Neutrophil (primary cell): Measurements from ENCODE around the gene ME3.
"Not testable (repeated sequence)": the region's sequence is repeated elsewhere in the genome, so short reads cannot be mapped to it uniquely, and the experiment has no call there.

Source experiments
- H3K27ac ChIP-seq: fragments of 200-600 bp; sonication (generic); 2 replicates; pipeline ENCODE4 v1.5.1; 2016; ENCODE audit warnings: mild to moderate bottlenecking, moderate library complexity
- H3K27me3 ChIP-seq: fragments of 200-600 bp; sonication (generic); 2 replicates; pipeline ENCODE4 v1.6.0; 2016; ENCODE audit warnings: mild to moderate bottlenecking
- H3K36me3 ChIP-seq: fragments of 200-600 bp; sonication (generic); 2 replicates; pipeline ENCODE4 v1.5.1; 2017
- H3K4me1 ChIP-seq, 2 experiments: fragments of 200-600 bp in 1 of 2; sonication (generic) in 1 of 2; 1 replicate in 1 of 2; 2 replicates in 1 of 2; pipeline versions ENCODE4 v1.5.1 to v1.6.1; 2013 to 2016; ENCODE audit warnings: low read depth in 1 of 2, low read length in 1 of 2, mild to moderate bottlenecking in 1 of 2, moderate library complexity in 1 of 2; ENCODE audit not compliant: control insufficient read depth in 1 of 2, insufficient read depth in 1 of 2
- H3K4me3 ChIP-seq, 2 experiments: fragments of 200-600 bp in 1 of 2; sonication (generic) in 1 of 2; 1 replicate in 1 of 2; 2 replicates in 1 of 2; pipeline ENCODE4 v1.5.1; 2013 to 2016; ENCODE audit warnings: low read depth in 1 of 2, low read length in 1 of 2, mild to moderate bottlenecking in 1 of 2, moderate library complexity in 1 of 2
- H3K9me3 ChIP-seq: fragments of 200-600 bp; sonication (generic); 2 replicates; pipeline ENCODE4 v1.5.1; 2016
- TF ChIP-seq, protein P1 (sequence below): fragments of 200-600 bp; sonication (generic); IDR thresholded peaks from 2 replicates; pipeline ENCODE4 v1.5.1; 2016; ENCODE audit warnings: antibody characterized with exemption

Gene ME3

DNA sequence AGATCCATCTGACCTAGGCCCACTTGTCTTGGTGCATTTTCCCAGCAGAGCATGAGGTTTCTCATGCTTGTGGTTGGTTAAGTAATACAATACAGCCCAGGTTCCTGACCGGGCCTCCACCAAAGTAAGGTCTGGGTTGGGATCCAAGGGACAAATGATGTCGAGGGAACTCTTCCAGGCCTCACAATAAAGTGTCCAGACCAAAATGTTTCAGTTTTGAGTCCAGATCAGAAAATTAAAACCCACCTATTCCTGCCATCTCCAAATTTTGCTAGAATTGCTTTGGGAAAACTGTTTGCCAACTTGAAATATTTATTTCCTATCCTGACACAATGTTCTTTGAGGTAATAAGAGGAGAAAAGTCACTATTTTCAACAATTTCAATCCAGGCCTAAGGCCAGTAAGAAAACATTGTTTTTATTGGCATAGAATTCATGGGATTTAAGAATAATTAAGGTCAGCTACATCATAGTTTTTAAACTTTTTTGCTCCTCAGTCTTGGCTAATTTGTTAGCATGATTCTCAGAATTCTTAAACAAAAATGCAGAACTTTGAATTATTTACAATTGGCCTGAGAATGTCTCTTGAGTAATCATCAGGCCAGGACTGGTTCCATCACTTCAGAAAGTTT, 51.4 kb downstream of the ME3 start:
- no peaks in the 10 kb centered on the region for H3K36me3 ChIP-seq
- no peaks in the 10 kb centered on the region for H3K27me3 ChIP-seq
- no peaks in the 10 kb centered on the region for H3K9me3 ChIP-seq
- H3K4me3 ChIP-seq: no peak overlapping the region
- no peaks in the 10 kb centered on the region for H3K4me1 ChIP-seq
- H3K27ac ChIP-seq: no peak overlapping the region
- TF ChIP-seq, protein P1, sequence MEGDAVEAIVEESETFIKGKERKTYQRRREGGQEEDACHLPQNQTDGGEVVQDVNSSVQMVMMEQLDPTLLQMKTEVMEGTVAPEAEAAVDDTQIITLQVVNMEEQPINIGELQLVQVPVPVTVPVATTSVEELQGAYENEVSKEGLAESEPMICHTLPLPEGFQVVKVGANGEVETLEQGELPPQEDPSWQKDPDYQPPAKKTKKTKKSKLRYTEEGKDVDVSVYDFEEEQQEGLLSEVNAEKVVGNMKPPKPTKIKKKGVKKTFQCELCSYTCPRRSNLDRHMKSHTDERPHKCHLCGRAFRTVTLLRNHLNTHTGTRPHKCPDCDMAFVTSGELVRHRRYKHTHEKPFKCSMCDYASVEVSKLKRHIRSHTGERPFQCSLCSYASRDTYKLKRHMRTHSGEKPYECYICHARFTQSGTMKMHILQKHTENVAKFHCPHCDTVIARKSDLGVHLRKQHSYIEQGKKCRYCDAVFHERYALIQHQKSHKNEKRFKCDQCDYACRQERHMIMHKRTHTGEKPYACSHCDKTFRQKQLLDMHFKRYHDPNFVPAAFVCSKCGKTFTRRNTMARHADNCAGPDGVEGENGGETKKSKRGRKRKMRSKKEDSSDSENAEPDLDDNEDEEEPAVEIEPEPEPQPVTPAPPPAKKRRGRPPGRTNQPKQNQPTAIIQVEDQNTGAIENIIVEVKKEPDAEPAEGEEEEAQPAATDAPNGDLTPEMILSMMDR: no peak

DNA sequence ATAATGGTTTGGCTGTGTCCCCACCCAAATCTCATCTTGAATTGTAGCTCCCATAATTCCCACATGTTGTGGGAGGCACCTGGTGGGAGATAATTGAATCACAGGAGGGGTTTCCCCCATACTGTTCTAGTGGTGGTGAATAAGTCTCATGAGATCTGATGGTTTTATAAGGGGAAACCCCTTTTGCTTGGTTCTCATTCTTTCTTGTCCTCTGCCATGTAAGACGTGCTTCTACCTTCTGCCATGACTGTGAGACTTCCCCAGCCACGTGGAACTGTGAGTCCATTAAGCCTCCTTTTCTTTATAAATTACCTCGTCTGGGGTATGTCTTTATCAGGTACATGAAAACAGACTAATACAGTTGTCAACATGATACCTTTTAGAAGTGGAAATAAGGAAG, 53.0 kb downstream of the ME3 start:
- not testable (repeated sequence) for H3K4me3 ChIP-seq, H3K4me1 ChIP-seq, H3K36me3 ChIP-seq, H3K27me3 ChIP-seq, H3K9me3 ChIP-seq, H3K27ac ChIP-seq

DNA sequence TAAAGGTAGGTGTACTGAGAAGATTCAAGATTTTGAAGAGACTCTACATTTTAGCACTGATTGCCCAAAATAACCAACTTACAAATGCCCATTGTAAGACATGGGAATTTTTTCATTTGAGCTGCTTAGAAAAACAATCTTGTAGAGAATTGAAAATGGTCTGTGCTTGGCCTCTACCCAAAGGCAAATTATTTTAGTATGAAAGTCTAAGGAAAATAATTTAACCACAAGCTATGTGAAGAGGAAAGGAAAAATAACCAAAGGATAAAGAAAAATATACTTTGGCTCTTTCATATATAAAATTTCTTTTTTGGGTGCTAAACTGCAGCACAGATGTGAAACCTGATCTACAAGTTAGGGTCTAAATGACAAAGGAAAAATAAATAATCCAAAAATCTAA, 54.9 kb downstream of the ME3 start:
- Histone ChIP-seq H3K9me3 (no peaks in the 10 kb centered on the region), H3K27me3 (no peaks in the 10 kb centered on the region), H3K4me1 (no peaks in the 10 kb centered on the region), H3K27ac (no peak overlapping the region), H3K36me3 (no peaks in the 10 kb centered on the region), H3K4me3 (no peak overlapping the region)
- TF ChIP-seq, protein P1: no peak

DNA sequence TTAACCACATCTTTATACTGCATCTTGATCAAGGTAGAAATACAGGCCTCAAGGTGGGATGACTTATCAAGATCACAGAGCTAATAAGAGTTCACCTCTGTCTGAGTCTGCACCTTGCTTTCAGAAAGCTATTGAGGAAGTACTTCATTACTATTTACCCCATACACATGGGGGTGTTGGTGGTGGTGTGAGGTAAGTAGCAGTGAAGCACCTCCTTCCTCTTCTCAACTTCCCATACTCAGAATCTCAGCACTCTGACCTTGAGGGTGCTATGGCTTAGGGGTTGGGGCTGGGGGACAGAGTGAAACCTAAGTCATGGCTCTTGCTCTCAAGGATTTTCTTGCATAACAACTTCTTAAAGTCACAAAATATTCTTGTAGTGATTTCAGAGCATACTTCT, 56.9 kb downstream of the ME3 start:
- Histone ChIP-seq H3K36me3 (no peaks in the 10 kb centered on the region), H3K4me3 (no peak overlapping the region), H3K4me1 (no peaks in the 10 kb centered on the region), H3K27ac (no peak overlapping the region), H3K27me3 (no peaks in the 10 kb centered on the region), H3K9me3 (no peaks in the 10 kb centered on the region)
- TF ChIP-seq, protein P1: no peak

DNA sequence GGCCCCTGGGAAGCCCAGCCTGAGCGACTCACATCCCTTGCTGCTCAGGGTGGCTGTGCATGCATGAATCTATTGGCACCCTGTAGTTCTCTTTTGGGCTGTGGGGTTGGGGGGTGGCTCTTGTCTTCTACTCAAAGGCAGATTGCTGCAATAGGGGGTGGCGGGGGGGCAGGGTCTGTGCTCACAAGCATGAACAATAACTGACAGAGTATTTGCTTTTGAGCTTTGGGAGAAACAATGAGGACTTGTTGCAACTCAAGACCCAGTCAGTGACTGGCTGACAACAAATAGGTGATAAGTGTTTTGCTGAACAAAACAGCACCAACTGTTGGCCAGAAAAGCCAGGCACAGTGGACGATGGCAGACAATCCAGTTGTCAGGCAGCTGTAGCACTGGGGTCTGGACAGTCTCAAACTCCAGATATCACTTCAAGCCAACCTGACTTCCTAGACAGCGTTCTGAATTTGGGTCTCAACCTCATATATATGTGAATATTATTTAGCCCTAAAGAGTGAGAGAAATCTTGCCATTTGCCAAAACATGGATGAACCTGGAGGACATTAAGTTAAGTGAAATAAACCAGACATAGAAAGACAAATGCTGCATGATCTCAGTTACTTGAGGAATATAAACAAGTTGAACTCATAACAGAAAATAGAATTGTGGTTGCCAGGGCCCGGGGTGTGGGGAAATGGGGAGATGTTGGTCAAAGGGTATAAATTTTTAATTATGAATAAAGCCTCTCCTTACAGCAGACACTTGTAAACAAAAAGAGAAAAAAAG, 61.7 kb downstream of the ME3 start:
- no peaks in the 10 kb centered on the region for H3K36me3 ChIP-seq
- H3K27ac ChIP-seq: no peak overlapping the region
- no peaks in the 10 kb centered on the region for H3K27me3 ChIP-seq
- H3K4me1 ChIP-seq: no peaks in the 10 kb centered on the region
- TF ChIP-seq, protein P1: no peak
- no peaks in the 10 kb centered on the region for H3K9me3 ChIP-seq
- H3K4me3 ChIP-seq: no peak overlapping the region

DNA sequence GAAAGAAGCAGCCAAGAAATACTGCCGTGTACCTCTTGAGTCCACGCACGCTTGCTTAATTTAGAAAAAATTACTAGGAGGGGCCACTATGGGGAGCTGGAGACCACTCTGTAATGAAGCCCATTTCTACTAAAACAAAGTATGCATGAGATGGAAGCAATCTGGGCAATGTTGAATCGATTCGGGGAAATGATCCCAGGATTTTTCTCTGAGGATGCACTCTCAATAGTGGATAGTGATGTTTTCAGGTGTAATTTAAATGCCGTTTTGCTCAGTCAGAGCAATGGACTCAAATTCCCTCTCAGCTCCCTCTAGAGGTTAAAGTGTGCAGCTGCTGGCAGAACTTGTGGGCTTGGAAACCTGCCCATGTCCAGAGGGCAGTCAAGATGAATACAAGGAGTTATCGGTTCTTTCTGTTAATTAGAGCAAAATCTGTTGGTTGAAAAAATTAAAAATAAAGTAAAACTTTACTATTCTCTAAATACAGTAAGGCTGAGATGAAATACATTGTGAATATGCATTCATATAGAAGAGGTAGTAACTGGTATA, 64.1 kb downstream of the ME3 start:
- Histone ChIP-seq H3K4me1 (no peaks in the 10 kb centered on the region), H3K27ac (no peak overlapping the region), H3K27me3 (no peaks in the 10 kb centered on the region), H3K9me3 (no peaks in the 10 kb centered on the region), H3K4me3 (no peak overlapping the region), H3K36me3 (no peaks in the 10 kb centered on the region)
- TF ChIP-seq, protein P1: no peak
